Measurements from ENCODE around the gene BCO1.

DNA sequence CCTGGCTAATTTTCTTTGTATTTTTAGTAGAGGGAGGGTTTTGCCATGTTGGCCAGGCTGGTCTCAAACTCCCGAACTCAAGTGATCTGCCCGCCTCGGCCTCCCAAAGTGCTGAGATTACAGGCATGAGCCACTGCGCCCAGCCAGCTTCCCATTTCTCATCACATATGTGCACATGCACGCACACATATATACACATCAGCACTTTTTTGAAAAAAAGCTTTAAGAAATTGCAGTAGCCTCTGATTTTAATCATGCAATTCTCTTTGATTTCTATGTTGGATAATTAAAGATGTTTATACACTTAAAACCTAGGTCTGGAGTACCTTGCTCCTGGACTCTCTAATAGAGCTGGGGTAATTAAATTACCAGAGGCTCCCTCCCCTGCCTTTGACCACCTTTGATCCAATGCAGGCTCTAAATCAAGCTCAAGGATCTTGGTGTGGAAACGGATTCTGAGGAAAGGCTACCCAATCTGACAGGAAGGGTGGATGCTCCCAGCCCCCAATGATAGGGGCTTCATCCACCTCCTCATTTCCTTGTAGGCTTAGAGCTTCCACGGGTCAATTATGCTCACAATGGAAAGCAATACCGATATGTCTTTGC is 46.6 kb downstream of the BCO1 start:
- TF ChIP-seq, protein P1, sequence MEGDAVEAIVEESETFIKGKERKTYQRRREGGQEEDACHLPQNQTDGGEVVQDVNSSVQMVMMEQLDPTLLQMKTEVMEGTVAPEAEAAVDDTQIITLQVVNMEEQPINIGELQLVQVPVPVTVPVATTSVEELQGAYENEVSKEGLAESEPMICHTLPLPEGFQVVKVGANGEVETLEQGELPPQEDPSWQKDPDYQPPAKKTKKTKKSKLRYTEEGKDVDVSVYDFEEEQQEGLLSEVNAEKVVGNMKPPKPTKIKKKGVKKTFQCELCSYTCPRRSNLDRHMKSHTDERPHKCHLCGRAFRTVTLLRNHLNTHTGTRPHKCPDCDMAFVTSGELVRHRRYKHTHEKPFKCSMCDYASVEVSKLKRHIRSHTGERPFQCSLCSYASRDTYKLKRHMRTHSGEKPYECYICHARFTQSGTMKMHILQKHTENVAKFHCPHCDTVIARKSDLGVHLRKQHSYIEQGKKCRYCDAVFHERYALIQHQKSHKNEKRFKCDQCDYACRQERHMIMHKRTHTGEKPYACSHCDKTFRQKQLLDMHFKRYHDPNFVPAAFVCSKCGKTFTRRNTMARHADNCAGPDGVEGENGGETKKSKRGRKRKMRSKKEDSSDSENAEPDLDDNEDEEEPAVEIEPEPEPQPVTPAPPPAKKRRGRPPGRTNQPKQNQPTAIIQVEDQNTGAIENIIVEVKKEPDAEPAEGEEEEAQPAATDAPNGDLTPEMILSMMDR (IDR thresholded peaks at IDR 0.05): no peak
- no peak for TF ChIP-seq POLR2A (IDR thresholded peaks at IDR 0.05; ENCODE audit: low read depth)
- no peak for TF ChIP-seq POLR2AphosphoS5 (IDR thresholded peaks at IDR 0.05)
